Measurements from ENCODE around the gene ACP5. TPM values are rescaled to one million over a fixed set of nuclear protein-coding genes. Genes with fewer than 3 reads are reported as not detected.

Gene ACP5
- total and polyA plus RNA-seq, 10 of the 15 experiments (the other 5 are each of a cell fraction or from before 2014, with no cell fraction given): 1.0 to 73.4 (median 36.8) TPM

DNA sequence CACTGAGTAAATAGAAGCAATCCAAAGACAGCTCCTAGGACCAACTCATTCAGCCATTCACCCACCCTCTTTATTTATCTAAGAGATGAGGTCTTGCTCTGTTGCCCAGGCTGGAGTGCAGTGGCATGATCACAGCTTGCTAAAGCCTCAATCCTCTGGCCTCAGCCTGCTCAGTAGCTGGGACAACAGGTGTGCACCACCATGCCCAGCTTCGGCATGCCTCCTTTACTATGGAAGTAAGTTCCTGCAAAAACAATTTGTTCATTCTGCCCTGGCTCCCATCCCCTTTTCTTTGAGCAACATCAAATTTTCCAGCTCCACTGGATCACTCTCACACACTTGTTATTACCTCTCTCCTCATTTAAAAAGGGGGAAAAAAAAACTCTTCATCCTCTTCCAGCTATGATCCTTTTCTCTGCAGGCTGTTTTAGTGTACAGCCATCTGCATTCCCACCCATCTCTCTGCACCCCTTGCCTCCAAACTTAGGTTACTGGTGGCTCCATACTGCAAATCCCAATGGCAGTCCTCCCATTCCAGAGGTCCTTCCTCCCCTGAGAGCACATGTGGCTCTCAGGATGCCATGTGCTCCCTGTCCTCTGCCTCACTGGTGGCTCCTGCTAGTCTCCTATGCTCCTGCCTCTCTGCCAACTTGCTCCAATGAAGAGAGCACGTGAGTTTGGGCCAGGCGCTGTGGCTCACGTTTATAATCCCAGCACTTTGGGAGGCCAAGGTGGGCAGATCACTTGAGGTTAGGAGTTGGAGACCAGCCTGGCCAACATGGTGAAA is 20.6 kb downstream of the ACP5 start:
- intact Hi-C loops (cut with micrococcal nuclease; ENCODE audit: unreplicated experiment) (no loop called here), in situ Hi-C loops (cut with MboI) (no loop called here)
- Histone ChIP-seq H2AFZ (ENCODE audit: control insufficient read depth, low read depth, low read length) (no peak overlapping the region), H3K9ac (ENCODE audit: control insufficient read depth, insufficient read depth, low read length) (no peak overlapping the region), H3K27me3 (replicated peaks in 1 of 2; ENCODE audit: control insufficient read depth in 2 of 2, insufficient read depth in 2 of 2, low read length in 1 of 2) (no peaks in the 10 kb centered on the region), H3K4me1 (ENCODE audit: control insufficient read depth, insufficient read depth, low read length) (peaks cover 23% of the 10 kb centered on the region), H3K4me3 (peak overlapping the region; percentile 23), H3K4me2 (ENCODE audit: control insufficient read depth, insufficient read depth) (peak overlapping the region; percentile 36), H3K36me3 (ENCODE audit: control insufficient read depth in 2 of 2, insufficient read depth in 2 of 2, low read length in 1 of 2) (peaks cover 7 to 22% of the 10 kb centered on the region in 2 experiments; a peak in 3 of 4 replicates), H3K79me2 (ENCODE audit: control insufficient read depth, insufficient read depth, low read length) (peaks cover 48% of the 10 kb centered on the region), H4K20me1 (ENCODE audit: control insufficient read depth, insufficient read depth) (no peaks in the 10 kb centered on the region), H3K9me3 (replicated peaks; ENCODE audit: control insufficient read depth, insufficient read depth, low read length) (no peaks in the 10 kb centered on the region), H3K27ac (ENCODE audit: control insufficient read depth, insufficient read depth) (no peak overlapping the region)
- ChIA-PET POLR2A (interaction anchor here (0.6 to 2.8 kb wide), 7 partner anchors 11 to 582 kb away, joined by 3 to 9 read pairs (median 4); partner anchors contain the start of gene ODAD3), CTCF (interaction anchor here (0.8 to 9.1 kb wide), 2 partner anchors 20 to 30 kb away, joined by 3 to 225 read pairs; no protein-coding TSS in a partner anchor), SMC1A (ENCODE audit: uncharacterized antibody, unreplicated experiment) (interaction anchor here (8.5 kb wide), 1 partner anchor 27 kb away, joined by 215 read pairs; the partner anchor contains the start of gene ACP5), RAD21 (ENCODE audit: unreplicated experiment) (interaction anchor here (0.7 to 1.0 kb wide), 3 partner anchors 20 to 1055 kb away, joined by 3 read pairs; no protein-coding TSS in a partner anchor)
- 96% methylated on average over 4 of the region's 4 CpGs for WGBS (ENCODE audit: insufficient coverage, insufficient replicate concordance, low lambda C conversion rate, missing lambda C conversion rate)
- no peak for ATAC-seq
- no peak for FAIRE-seq
- no peak for DNase-seq (ENCODE audit: low read depth, low spot score)
- TF ChIP-seq ZNF207 (IDR thresholded peaks at IDR 0.05; ENCODE audit: borderline replicate concordance) (no peak), STAT3 (IDR thresholded peaks at IDR 0.05; ENCODE audit: low read depth, low read length) (no peak), HCFC1 (IDR thresholded peaks at IDR 0.05; ENCODE audit: low read length) (no peak), SMAD1 (IDR thresholded peaks at IDR 0.05; ENCODE audit: low read depth, partially characterized antibody) (no peak), POLR2AphosphoS5 (IDR thresholded peaks at IDR 0.05; ENCODE audit: low read length) (no peak), CBX3 (IDR thresholded peaks at IDR 0.05; ENCODE audit: borderline replicate concordance, low read depth) (no peak)
- BruUV-seq (replicated peaks): no TSS peak
